ENCODE data around the gene GLYATL2.

The GLYATL2 gene

DNA sequence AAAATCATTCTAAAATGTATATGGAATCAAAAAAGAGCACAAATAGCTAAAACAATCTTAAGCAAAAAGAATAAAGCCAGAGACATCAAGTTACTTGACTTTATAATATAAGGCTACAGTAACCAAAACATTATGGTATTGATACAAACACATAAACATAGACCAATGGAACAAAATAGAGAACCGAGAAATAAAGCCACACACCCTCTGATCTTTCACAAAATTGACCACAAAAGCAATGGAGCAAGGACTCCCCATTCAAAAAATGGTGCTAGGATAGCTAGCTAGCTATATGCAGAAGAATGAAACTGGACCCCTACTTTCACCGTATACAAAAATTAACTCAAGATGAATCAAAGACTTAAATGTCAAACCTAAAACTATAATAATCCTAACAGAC lies 43.2 kb downstream of the GLYATL2 start:
- no peak for DNase-seq (ENCODE audit: low read depth)

DNA sequence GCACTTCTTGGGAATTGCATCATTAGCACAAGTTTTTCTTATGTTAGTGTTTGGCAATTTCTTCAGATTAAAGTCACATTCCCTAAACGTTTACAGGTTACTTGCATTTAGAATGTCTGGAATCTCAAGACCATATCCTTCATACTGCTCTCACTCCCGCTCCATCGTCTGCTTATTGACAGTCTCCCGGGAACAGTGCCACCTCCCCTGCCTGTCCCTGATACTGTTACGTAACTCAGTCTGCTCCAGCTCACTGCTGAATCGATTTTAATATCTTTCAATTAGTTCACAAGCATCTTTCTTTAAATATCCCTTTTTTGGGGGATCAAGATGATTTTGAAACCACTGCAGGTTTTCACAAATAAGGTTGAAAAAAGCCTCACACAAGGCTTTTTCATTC lies 48.2 kb downstream of the GLYATL2 start:
- peak; percentile 5 for DNase-seq (ENCODE audit: low read depth)

DNA sequence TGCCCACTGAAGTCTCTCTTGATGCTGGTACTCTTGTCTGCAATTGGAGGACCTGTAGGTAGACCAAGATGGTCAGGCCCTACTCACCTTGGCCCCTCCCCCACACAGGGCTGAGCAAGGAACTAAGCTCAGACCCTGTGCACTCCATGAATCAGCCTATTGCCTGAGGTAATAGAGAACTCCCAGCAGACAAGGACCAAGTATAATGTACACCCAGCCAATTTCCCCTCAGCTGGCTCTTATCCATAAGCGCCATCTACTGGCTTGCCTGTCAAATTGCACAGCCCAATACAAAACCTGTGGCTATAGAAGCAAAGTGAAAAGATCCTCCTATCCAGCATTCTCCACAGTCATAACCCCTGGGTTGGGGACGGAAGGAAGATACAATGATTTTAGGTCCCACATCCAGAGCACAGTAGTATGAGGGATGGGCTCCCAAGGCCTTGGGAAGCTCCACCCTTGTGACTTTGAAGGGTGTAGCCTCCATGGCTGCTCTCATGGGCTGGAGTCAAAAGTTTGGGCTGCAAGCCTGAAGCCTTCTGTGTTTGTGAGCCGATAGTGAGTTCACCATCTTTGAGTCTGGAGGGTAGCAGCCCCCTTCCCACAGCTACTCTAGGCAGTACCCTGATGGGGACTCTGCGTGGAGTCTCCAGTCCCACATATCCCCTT lies 56.0 kb downstream of the GLYATL2 start:
- peak; percentile 66 for DNase-seq (ENCODE audit: low read depth)

DNA sequence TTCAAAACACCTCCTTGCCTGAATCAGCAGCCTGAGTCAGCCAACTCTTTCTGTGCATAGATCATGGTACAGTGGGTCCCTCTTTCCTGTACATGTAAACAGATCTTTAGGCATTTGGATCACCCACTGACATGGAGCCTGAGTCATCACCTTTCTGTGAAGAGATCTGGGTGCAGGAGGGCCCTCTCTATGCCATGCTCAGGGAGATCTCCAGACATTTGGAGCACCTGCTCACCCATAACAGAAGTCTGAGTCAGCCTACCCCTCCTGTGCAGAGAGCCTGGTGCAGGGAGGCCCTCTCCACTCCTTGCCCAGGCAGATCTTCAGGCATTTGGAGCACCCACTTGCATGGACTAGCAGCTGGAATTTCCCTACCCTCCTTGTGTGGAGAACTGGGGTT lies 56.6 kb downstream of the GLYATL2 start:
- peak; percentile 11 for DNase-seq (ENCODE audit: low read depth)

DNA sequence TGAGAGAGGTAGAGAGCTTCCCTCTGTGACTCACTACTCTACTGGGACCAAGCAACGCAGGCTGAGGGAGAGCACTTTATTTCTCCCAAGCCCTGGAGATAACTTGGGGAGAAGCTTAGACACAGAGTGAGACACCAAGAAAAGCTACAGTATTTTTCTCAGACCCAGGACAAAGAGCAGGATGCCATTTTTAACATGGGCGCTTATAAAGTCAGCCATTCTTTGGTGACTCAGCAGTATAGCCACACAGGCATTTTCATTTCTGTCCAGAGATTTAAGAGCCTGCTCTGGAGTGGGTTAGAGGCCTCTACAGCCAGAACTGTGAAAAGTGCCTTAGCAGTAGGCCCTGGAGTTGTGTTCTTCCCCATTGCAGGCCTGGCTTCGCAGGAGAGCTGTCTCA lies 57.8 kb downstream of the GLYATL2 start:
- DNase-seq (ENCODE audit: low read depth), result no peak

DNA sequence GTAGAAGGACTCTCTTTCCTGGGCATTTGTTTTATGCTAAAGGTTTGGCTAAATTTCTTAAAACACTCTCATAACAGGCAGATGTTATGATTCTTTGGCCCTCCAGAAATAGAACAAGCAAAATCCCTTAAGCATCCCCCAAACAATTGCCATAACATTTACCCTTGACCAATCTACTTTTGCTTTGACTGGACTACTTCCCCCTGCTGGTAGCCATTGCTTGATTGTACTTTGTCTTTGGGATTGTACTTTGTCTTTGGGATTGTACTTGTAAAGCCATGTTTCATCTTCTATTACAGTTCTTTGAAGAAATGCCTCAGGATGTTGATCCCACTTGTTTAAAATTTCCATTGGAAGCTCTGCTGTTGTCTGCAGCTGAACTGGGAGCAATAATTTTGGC lies 59.5 kb downstream of the GLYATL2 start:
- no peak for DNase-seq (ENCODE audit: low read depth)
